Measurements from ENCODE around the gene POLR3GL. TPM values are rescaled to one million over a fixed set of nuclear protein-coding genes. Genes with fewer than 3 reads are reported as not detected.

The POLR3GL gene
- total RNA-seq: 9.9 TPM

DNA sequence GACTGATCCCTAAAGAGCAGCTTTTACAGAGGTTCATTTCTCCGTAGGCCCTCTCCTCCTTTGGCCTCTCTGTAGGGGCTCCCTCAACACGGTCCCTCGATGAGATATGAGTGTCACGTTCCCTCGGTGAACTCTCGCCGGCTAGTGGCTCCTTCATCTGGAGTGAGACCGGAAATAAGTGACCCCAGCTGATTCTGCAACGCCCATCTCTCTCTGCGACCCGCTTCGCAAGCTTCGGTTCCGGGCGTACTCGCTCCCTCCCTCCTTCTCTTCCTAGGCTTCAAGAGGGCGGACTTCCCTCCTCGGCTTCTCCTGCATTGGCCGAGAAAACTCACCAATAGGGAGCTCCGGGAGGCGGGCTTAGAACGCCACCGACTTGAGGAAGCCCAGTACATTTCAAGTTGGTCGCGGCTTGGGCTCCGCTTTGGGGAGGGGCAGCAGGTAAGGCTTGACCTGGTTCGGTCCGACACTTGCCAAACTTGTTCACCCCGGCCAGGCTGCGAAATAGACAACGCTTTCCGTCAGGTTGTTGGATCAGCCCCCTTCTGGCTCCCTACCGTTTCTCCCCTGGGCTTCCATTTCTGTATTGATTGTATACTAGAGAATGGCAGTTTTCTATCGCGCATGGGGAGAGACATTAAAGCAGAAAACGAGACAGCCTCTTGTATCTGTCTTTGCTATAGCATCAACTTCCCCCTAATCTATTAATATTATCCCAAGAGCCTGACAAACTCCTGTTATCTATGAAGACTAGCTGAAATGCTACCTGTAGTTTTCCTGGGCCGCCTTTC is at the start of gene POLR3GL, which contains the start of gene ANKRD34A:
POLR3GL (plus strand) TSS at position 363 of the 791 bp plus-strand sequence. CDS start 10,176 bp downstream, outside the sequence.
ANKRD34A (minus strand) TSS at position 248 of the 791 bp plus-strand sequence. CDS start 2,816 bp downstream, outside the sequence.

DNA sequence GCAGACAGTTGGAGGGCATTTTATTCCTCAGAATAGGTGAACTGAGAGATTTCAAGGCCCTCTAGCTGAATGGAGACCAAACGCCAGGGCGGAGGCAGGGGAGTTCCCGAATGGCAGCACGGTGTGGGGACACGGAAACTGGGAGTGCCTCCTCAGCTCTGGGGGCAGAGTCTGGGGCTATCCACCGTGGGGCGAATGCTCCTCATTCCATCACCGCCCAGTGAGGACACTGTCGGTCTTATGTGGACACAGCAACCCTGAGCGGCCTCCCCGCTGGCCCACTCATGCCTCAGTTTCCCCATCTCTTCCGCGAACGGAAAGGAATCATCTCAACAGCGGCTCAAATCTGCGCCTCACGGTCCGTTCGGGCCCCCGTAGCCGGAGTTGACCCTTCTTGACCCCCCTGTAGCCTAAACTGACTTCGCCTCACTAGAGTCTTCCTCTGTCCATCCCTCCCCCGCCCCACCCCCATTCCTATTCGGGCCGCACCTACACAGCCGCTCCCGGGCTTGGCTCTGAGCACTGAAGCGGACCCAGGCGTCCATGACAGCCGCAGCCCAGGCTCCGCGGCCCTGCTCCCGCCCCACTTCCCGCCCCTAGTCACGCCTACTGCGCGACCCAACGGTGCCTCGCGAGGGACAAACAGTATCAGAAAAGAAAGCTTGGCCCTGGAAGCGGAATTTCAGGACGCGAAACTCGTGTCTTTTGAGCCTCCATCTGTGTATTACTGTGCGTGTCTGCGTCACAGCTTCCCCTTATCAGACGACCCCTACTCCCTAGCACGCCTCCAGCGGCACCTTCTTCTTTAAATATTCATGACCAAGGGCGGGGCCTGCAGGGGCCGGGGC is 46.1 kb upstream of the POLR3GL start, which contains the start of gene PEX11B:
PEX11B (minus strand) TSS at position 574 of the 848 bp plus-strand sequence; CDS start at position 545, 29 bp downstream.

DNA sequence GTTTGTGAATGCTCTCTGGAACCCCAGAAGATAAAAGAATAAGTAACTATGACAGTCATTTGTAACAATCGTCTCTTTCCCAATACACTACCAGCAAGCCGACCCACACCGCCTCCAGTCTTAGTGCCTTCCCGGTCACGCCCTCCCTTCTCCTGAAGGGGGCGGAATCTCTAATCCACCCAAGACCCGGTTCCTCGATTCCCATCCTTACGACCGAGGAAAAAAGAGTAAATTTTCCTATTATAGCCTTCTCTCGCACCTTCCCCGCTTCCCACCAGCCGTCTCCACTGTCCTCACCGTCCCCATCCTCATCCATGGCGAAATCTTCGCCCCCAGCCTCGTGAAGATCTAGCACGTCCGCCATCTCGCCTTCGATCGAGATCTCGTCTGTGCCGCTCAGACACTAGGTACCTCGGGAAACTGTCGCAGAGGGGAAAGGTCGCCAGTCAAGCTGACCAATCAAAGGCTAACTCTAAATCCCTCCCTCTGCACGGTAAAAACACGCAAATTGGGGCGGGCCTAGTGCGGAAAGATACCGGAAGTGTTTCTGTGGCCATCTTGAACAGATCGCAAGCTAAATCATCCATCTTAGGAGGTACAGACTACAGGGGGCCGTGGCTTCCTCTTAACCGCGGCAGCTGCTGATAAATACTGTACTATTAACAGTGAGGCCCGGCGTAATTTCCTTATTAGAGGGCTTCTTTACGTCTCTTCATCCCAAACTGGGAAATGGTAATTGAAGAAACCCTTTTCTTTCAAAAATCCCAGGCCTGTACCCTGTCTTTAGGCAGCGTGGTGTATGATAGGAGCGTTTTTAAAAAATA is 37.2 kb upstream of the POLR3GL start, which contains the start of gene RBM8A:
RBM8A (minus strand) TSS at position 422 of the 824 bp plus-strand sequence; CDS start at position 364, 58 bp downstream.

GRCh38 chr1:145957443-145958319 is 6.8 kb upstream of the POLR3GL start, which contains the start of gene LIX1L:
Gene LIX1L, minus strand, starts transcription at chr1:145958017. Its CDS starts 90 bp downstream, at chr1:145957927.

GRCh38 chr1:145996433-145997015 is 32.0 kb downstream of the POLR3GL start, which contains the start of gene TXNIP:
Gene TXNIP, minus strand, starts transcription at chr1:145996579. Its CDS starts 313 bp downstream, at chr1:145996266.

GRCh38 chr1:146021622-146022402 is 57.3 kb downstream of the POLR3GL start, which contains the start of gene HJV:
Gene HJV, minus strand, starts transcription at chr1:146021735. Its CDS starts 1,504 bp downstream, at chr1:146020231.

Other genes with a start within 250 kb of the POLR3GL start
- 0.18 TPM for gene CD160, start 245.2 kb upstream of the POLR3GL start, total RNA-seq
- 14.9 TPM for gene RNF115, start 140.6 kb upstream of the POLR3GL start, total RNA-seq
- 23.2 TPM for gene POLR3C, start 140.5 kb upstream of the POLR3GL start, total RNA-seq
- 6.8 TPM for gene NUDT17, start 119.1 kb upstream of the POLR3GL start, total RNA-seq
- gene PIAS3, start 105.6 kb upstream of the POLR3GL start, total RNA-seq: 21.6 TPM
- gene ANKRD35, start 78.8 kb upstream of the POLR3GL start, total RNA-seq: 3.1 TPM
- gene ITGA10, start 54.6 kb upstream of the POLR3GL start, total RNA-seq: 1.2 TPM
- gene PEX11B, start 46.0 kb upstream of the POLR3GL start, total RNA-seq: 27.0 TPM
- gene RBM8A, start 37.2 kb upstream of the POLR3GL start, total RNA-seq: 55.0 TPM
- gene LIX1L, start 6.7 kb upstream of the POLR3GL start, total RNA-seq: 24.3 TPM
- gene ANKRD34A, start 115 bp upstream of the POLR3GL start, total RNA-seq: 0.41 TPM
- 647 TPM for gene TXNIP, start 31.9 kb downstream of the POLR3GL start, total RNA-seq
- 80.0 TPM for gene HJV, start 57.0 kb downstream of the POLR3GL start, total RNA-seq
- 3.3 TPM for gene NBPF10, start 180.1 kb downstream of the POLR3GL start, total RNA-seq